T-helper 2 cell (primary cell): ENCODE results near the gene MRPS6.

Experiments used
- DNase-seq, 5 experiments: peaks; one replicate each; pipeline versions ENCODE4 v3.0.0 to v3.0.0-alpha.2; 2012 to 2022

MRPS6 gene

GRCh38 chr21:34072145-34073031, 990 bp upstream of the MRPS6 start:
- no peak for DNase-seq

GRCh38 chr21:34073749-34074282, 438 bp downstream of the MRPS6 start:
- DNase-seq = peak; percentile 8 to 69 (median 25)

- DNase-seq = no peak
Measured at GRCh38 chr21:34074283-34075090, 1.1 kb downstream of the MRPS6 start.

GRCh38 chr21:34075091-34075425, 1.7 kb downstream of the MRPS6 start:
- no peak for DNase-seq

GRCh38 chr21:34075760-34076660, 2.6 kb downstream of the MRPS6 start:
- peak in 1 of 5 experiments; percentile 46 for DNase-seq

- no peak for DNase-seq
Measured at GRCh38 chr21:34076835-34077234, 3.5 kb downstream of the MRPS6 start.

GRCh38 chr21:34077888-34078287, 4.5 kb downstream of the MRPS6 start:
- no peak for DNase-seq

GRCh38 chr21:34078915-34079314, 5.5 kb downstream of the MRPS6 start:
- DNase-seq = peak in 2 of 5 experiments; percentile 28 to 73

GRCh38 chr21:34080710-34081109, 7.3 kb downstream of the MRPS6 start:
- DNase-seq = no peak

GRCh38 chr21:34082769-34083168, 9.4 kb downstream of the MRPS6 start:
- DNase-seq = no peak

GRCh38 chr21:34083357-34083756, 10.0 kb downstream of the MRPS6 start:
- peak in 1 of 5 experiments; percentile 53 for DNase-seq

- peak in 1 of 5 experiments; percentile 53 for DNase-seq
Measured at GRCh38 chr21:34085129-34085528, 11.8 kb downstream of the MRPS6 start.

GRCh38 chr21:34086887-34087306, 13.5 kb downstream of the MRPS6 start:
- DNase-seq = peak in 2 of 5 experiments; percentile 59 to 76

- no peak for DNase-seq
Measured at GRCh38 chr21:34088752-34089151, 15.4 kb downstream of the MRPS6 start.

- DNase-seq = no peak
Measured at GRCh38 chr21:34091032-34091431, 17.7 kb downstream of the MRPS6 start.

- no peak for DNase-seq
Measured at GRCh38 chr21:34091607-34092006, 18.2 kb downstream of the MRPS6 start.

GRCh38 chr21:34092262-34092921, 19.0 kb downstream of the MRPS6 start:
- no peak for DNase-seq

GRCh38 chr21:34093083-34093482, 19.7 kb downstream of the MRPS6 start:
- DNase-seq = no peak

GRCh38 chr21:34094949-34095348, 21.6 kb downstream of the MRPS6 start:
- no peak for DNase-seq

GRCh38 chr21:34097442-34097841, 24.1 kb downstream of the MRPS6 start:
- no peak for DNase-seq

- DNase-seq = no peak
Measured at GRCh38 chr21:34100337-34100736, 27.0 kb downstream of the MRPS6 start.

GRCh38 chr21:34100790-34101189, 27.4 kb downstream of the MRPS6 start:
- DNase-seq = no peak
